Left ventricle myocardium superior (tissue), 1 donor: Measurements from ENCODE around the gene SLC25A25. TPM values are rescaled to one million over a fixed set of nuclear protein-coding genes. Genes with fewer than 3 reads are reported as not detected.

Source experiments
- ATAC-seq: fragments of 200-7000 bp; cut with Tn5 transposase; one replicate; pipeline ENCODE4 v1.9.1; 2020; ENCODE audit warnings: mild to moderate bottlenecking, moderate library complexity
- DNase-seq: peaks from one replicate; pipeline ENCODE4 v3.0.0-alpha.2; 2020
- intact Hi-C: fragments of 100-400 bp; cut with micrococcal nuclease; formaldehyde crosslinking; loops from one replicate; pipeline ENCODE4 v1.11.0; 2022
- total RNA-seq: library from RNA; stranded (reverse); fragmentation: NEBNext Ultra II Directional; extraction: Animal tissue kit (Norgen Biotek cat#: 25700); gene quantifications from one replicate; pipeline ENCODE4 v1.2.1, GENCODE V29; 2021
- donor health status: DM: no; HTN: yes; CAD: no; lungs with severe emphysema.

Gene SLC25A25
- total RNA-seq, 1 donor from 2014 or later = 4.8 TPM

GRCh38 chr9:128048663-128049062 is 19.4 kb upstream of the SLC25A25 start:
- intact Hi-C loops = no loop called here
- DNase-seq (no peak), ATAC-seq (no peak)

GRCh38 chr9:128049843-128050242 is 18.2 kb upstream of the SLC25A25 start:
- DNase-seq (no peak), ATAC-seq (no peak)
- intact Hi-C loops = no loop called here

GRCh38 chr9:128051932-128052709 is 15.9 kb upstream of the SLC25A25 start:
- no peak for DNase-seq
- intact Hi-C loops = no loop called here
- no peak for ATAC-seq

- peak; percentile 59 for ATAC-seq
- intact Hi-C loops = no loop called here
Measured at GRCh38 chr9:128053560-128053959, 14.5 kb upstream of the SLC25A25 start.

GRCh38 chr9:128054087-128054486 is 13.9 kb upstream of the SLC25A25 start:
- no peak for ATAC-seq
- intact Hi-C loops = no loop called here
- no peak for DNase-seq

More at GRCh38 chr9:128053560-128053959, 14.5 kb upstream of the SLC25A25 start:
- DNase-seq = no peak

GRCh38 chr9:128055344-128056040 is 12.5 kb upstream of the SLC25A25 start:
- intact Hi-C loops = no loop called here
- ATAC-seq (peak; percentile 79), DNase-seq (peak; percentile 56)

- intact Hi-C loops = no loop called here
- DNase-seq (no peak), ATAC-seq (peak; percentile 24)
Measured at GRCh38 chr9:128056086-128056485, 11.9 kb upstream of the SLC25A25 start.

- no peak for DNase-seq
- ATAC-seq = no peak
- intact Hi-C loops = no loop called here
Measured at GRCh38 chr9:128056887-128057723, 10.9 kb upstream of the SLC25A25 start.

- no peak for DNase-seq
- intact Hi-C loops = no loop called here
- ATAC-seq = no peak
Measured at GRCh38 chr9:128057724-128058409, 10.2 kb upstream of the SLC25A25 start.

- ATAC-seq (no peak), DNase-seq (no peak)
- intact Hi-C loops = no loop called here
Measured at GRCh38 chr9:128059365-128059983, 8.6 kb upstream of the SLC25A25 start.

- ATAC-seq = no peak
- intact Hi-C loops = no loop called here
- no peak for DNase-seq
Measured at GRCh38 chr9:128061275-128061960, 6.6 kb upstream of the SLC25A25 start.

GRCh38 chr9:128062279-128062678 is 5.8 kb upstream of the SLC25A25 start:
- ATAC-seq = no peak
- intact Hi-C loops = no loop called here
- no peak for DNase-seq

GRCh38 chr9:128062846-128063831 is 4.9 kb upstream of the SLC25A25 start:
- ATAC-seq = no peak
- intact Hi-C loops = no loop called here
- DNase-seq = no peak

- intact Hi-C loops = no loop called here
- DNase-seq (peak; percentile 40), ATAC-seq (no peak)
Measured at GRCh38 chr9:128065907-128066712, 1.9 kb upstream of the SLC25A25 start.

GRCh38 chr9:128066713-128067644 is 1.1 kb upstream of the SLC25A25 start, which contains the start of gene NAIF1:
TSS of gene NAIF1 (minus strand) at chr9:128067320. CDS start at chr9:128067101, 219 bp downstream.
- intact Hi-C loops = no loop called here

More at GRCh38 chr9:128066713-128067644, 1.1 kb upstream of the SLC25A25 start, which contains the start of gene NAIF1:
- ATAC-seq (peak; percentile 85), DNase-seq (peak; percentile 96)
